GM15510 (cell line): ENCODE measurements around the gene MAGI3.

ENCODE experiments used
- POLR2A ChIP-seq: IDR thresholded peaks from 3 replicates; pipeline ENCODE4 v1.6.1; 2011; ENCODE audit warnings: borderline replicate concordance; ENCODE audit not compliant: insufficient read length; ENCODE audit errors: extremely low read depth

Gene MAGI3

DNA sequence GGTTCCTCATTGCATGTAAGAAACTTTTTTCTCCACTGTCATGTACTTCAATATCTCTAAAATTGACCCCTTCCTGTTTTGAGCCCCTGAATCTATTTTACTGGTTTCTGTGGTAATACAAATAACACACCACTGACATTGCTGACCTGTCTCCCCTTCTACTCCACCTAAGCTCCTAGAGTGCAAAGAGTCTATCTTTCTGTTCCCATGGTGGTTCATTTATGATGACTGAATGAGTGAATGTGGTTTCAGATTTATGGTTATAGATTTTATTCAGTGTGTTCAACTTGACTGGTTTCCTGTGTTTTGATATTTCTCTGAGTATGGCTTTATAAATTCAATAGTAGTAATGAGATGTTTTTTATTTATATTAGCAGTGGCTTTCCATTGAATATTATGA is 127.7 kb downstream of the MAGI3 start:
- TF ChIP-seq POLR2A, result no peak

DNA sequence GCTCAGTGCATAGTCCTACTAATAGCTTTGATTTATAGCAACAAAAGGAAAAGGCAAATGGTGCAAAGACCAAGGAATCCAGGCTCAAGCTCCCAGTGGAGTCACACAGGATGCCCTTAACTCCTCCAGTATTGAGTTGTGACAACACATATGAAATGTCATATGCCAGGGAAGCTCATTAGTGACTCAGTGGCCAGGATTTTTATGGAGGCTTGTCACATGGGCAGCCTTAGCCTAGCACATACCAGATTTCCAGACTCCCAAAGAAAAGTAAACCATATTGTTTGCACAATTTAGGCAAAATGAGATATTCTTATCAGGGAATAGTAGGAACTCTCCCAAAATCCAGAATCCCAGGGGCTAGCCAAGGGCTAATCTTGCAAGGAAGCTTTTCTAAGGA is 129.2 kb downstream of the MAGI3 start:
- no peak for TF ChIP-seq POLR2A

DNA sequence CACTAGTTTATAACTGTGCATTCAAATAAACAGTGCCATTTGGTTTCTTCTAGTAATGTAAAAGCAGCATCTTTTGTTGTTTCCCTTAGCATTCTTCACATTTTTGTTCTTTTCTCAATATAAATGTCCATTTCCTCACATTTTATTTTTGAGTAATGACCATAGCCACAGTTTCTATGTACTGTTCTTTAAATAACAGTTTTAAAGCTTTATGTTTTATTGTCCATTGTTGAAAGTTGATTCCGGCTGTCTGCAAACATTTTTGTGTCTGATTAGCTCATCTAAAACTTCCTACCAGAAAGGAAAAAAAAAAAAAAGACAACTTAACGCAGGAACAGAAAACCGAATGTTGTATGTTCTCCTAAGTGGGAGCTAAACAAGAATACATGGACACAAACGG is 139.7 kb downstream of the MAGI3 start:
- no peak for TF ChIP-seq POLR2A

GRCh38 chr1:113531321-113531720 is 141.0 kb downstream of the MAGI3 start:
- no peak for TF ChIP-seq POLR2A

- TF ChIP-seq POLR2A, result no peak
Measured at GRCh38 chr1:113533061-113533460, 142.7 kb downstream of the MAGI3 start.

DNA sequence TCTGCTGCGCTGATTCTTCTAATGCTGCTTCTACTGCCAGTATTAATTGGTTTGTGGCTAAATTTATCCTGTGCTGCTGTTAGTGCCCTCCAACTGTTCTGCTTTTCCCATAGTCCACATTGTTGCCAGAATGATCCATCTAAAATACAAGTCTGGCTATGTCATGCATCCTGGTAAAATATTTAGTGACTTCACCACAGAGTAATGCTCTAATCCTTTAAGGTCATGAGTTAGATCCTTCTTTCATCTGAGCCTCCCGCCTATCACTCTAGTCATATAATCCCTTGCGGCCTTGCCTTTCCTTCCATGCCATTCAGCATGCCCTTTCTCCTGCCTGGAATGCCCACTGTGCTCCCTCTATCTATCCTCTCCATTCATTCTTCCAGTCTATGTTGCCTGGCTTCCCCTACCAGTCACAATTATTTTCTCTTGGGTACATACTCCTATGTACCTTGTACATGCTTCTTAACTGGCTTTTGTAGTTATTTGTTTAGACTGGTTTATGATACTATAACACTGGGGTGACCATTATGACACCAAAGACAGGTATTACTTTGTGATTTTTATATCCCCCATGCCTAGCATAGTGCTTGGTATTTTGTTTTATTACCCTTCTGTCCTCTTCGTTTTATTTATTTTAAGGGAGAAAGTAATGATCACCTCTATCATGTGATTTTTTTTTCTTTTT is 144.0 kb downstream of the MAGI3 start:
- TF ChIP-seq POLR2A, result no peak

DNA sequence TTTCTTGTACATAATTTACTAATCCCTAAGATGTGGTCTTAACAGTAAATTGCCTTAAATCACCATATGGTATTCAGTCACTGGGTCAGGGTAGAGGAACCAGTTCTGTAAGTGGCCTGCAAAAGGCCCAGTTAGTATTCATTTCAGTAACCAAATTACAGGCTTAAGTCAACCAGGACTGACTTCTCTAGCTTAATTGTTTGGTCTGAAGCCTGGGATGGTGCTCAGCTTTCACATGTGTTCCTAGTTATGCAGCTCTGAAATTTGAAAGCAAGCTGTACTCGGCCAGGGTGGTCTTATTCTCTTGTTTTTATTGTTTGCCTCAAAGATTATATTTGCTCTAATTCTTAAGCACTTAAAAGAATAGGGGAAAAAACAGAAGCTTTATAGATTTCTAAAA is 144.6 kb downstream of the MAGI3 start:
- TF ChIP-seq POLR2A, result no peak

DNA sequence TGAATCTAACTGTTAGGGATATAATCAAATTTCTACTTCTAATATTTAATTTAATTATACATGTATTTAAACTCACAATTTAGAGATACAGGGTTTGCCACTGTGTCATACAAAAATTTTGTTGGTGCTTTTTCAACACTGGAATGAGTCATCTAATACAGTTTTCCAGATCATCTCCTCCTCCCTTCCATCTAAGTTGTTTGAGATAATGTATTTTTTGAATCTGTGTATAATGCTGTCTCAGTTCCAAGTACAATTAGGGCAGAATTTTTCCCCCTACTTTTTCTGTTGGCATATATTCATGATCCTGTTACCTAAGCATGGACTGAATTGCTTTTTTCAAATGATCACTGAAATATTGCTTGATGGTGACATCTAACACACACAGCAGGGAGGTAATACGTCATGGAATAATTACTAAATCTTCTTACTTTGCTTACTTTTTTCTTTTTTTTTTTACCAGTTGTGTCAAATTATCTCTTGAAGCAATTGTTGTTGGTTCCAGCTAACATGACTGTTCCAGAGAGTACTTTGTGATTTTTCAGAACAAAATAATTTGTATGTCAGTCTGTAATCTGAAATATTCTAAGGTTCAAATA is 146.0 kb downstream of the MAGI3 start:
- TF ChIP-seq POLR2A, result no peak

GRCh38 chr1:113538225-113538624 is 147.9 kb downstream of the MAGI3 start:
- TF ChIP-seq POLR2A, result no peak

DNA sequence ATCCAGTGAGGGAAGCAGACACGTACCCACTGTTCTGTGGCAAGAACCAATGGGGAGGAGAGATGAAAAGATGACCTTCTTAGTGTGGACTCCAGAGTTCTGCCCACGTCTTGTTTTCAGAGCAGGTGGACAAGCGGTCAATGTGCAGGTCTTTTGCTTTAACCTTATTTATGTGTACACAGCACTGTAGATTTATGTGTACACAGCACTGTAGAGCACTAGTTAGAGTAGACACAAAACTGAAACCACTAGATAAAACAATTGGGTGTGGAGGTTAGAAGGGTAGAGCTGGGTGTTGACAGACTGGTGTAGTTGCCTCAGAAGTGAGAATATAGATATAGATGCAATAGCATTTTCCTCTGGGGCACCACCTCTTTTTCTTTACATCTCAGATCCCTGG is 150.0 kb downstream of the MAGI3 start:
- no peak for TF ChIP-seq POLR2A

DNA sequence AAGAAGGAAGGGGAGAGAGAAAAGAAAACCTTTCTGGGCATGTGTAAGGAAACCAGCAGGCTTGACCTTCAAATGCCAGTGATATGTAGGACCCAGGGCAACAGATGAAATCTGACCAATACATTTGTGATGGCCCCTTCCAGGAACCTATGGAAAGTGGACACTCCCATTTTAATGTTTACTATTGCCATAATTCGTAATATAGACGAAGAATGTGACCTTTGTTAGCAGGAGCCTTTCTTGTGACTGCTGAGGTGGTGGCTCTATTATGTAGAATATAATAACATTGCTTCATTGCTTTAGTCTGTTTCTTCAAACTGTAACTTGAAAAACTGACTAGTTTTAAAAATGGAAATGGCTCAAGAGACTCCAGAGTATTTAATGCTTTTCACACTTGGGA is 150.8 kb downstream of the MAGI3 start:
- no peak for TF ChIP-seq POLR2A

- no peak for TF ChIP-seq POLR2A
Measured at GRCh38 chr1:113542221-113542701, 151.9 kb downstream of the MAGI3 start.

DNA sequence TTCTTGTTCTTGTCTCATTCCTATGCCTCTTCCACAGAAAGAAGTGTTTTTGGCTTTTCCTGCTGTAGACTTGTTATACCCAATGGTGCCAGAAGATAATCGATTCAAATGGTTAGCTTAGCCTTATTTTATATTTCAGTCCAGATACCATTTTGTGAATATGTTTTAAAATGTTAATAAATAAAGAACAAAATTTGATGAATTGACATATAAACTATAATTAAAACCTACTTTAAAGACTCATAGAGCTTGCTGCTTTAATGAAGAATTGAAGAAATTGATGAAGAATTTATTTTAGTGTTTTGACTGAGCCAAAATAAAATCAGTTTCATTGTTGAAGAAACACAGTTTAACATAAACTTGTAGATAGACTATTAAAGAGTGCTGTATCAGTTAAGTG is 152.8 kb downstream of the MAGI3 start:
- TF ChIP-seq POLR2A, result no peak

DNA sequence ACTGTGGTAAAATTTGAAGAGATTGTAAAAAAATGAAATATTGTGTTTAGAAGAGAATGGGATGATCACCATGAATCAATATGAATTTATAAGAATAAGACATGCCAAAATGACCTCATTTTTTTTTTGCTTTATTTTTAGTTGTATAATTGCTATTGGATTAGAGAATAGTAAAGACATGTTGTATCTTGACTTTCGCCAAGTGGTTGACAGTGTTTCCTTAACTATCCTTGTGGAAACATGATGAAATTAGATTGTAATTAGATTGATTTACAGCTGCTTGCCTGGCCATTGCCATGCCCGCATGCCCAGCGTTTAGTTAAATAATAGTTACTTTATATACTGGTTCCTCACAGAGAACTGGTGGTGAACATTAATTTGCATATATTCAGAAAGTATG is 154.9 kb downstream of the MAGI3 start:
- TF ChIP-seq POLR2A, result no peak

- no peak for TF ChIP-seq POLR2A
Measured at GRCh38 chr1:113545626-113546025, 155.3 kb downstream of the MAGI3 start.

GRCh38 chr1:113551728-113552127 is 161.4 kb downstream of the MAGI3 start:
- no peak for TF ChIP-seq POLR2A
